ENCODE data around the gene AMOTL2.

- TF ChIP-seq CTCF (IDR thresholded peaks at IDR 0.05; ENCODE audit: low read depth, low read length, poor library complexity, severe bottlenecking) (no peak), EZH2phosphoT487 (IDR thresholded peaks at IDR 0.05; ENCODE audit: borderline replicate concordance, low read length) (no peak)
These were observed 46.7 kb downstream of the AMOTL2 start for GRCh38 chr3:134327594-134327975.

Measured in DOHH2 (cell line).